HG03439 (cell line): ENCODE results near the gene DNAJB9.
"Not testable (repeated sequence)": the region's sequence is repeated elsewhere in the genome, so short reads cannot be mapped to it uniquely, and the experiment has no call there.

ENCODE experiments used
- ATAC-seq: cut with Tn5 transposase; IDR thresholded peaks from one replicate; pipeline ENCODE4 v1.9.1; 2021; ENCODE audit warnings: mild to moderate bottlenecking, moderate library complexity; ENCODE audit not compliant: unreplicated experiment

Gene DNAJB9

DNA sequence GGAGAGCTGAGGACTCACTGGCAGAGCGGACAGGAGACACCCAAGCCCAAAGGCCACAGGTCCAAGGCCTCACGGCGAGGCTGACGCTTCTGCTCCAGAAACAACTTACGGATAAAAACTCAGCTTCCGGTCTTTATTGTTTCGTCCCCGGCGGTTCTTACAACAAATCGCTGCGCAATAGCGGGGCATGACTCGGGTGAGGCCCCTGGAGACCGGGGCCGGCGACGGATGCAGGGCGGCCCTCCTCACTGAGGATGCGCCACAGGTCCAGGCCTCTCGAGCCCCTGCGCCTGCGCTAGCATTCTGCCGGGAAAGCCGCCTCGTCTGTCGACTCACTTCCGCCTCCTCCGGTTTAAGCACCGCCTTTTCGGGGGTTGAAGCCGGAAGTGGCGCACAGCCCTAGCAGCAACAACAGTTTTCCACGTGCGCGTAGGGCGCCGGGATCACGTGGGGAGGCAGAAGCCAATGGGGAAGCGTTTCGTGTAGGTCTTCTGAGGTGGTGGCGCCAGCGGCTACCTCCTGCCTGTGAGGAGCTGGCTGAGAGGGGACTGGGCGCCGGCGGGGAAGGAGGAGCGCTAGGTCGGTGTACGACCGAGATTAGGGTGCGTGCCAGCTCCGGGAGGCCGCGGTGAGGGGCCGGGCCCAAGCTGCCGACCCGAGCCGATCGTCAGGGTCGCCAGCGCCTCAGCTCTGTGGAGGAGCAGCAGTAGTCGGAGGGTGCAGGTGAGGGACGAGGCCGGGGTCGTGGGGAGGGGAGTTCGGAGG is at the start of gene DNAJB9, which contains the start of gene THAP5:
Gene DNAJB9 (plus strand): TSS at position 494 of the 765 bp plus-strand sequence. CDS start 1,853 bp downstream, outside the sequence.
Gene THAP5 (minus strand): TSS at position 326 of the 765 bp plus-strand sequence. CDS start 137 bp downstream, at position 189.
- ATAC-seq: peak; percentile 98

DNA sequence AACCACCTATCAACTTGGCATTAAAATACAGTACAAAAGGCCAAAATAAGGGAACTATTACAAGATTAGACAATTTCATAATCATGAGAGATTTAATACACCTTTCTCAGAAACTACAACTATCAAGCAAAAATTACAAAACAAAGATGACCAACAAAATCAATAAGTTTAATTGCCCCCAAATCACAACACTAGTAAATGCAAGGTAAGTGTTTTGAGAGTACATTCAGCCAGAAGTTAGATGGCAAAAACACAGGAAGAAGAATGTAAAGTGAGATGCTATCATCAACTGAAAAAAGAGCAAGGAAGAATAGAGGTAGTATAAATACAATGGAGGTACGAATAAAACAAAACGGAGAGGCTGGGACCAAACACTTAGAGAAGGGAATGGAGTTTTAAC is 46.9 kb upstream of the DNAJB9 start:
- no peak for ATAC-seq

DNA sequence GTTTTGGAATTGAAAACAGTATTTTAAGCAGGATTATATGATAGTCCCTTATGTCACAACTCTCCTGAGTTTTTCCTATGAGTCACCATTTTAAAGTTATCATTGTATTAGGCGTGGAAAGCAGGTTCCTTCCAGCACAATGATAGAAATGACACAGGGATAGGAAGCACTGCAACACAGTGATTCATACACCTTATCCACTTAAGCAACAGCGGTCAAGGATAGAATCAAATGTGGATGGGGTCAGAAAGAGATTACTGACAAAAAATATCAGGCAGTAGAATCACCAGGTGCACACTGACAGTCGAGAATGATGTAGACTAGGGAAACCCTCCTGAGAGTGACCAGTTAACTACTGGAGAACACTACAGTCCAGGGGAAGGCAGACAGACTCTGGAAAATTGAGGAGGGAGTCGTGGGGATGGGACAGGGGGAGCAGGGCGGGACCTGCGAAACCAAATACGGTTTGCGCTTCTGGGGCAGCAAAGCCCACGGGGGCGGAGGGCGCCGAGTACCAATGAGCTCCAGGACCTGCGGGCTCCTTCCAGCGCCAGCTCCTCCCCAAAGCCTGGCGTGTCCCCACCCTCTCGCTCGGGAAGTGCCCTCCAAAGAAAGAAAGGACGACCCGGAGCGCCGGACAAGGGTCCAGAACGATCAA is 44.2 kb upstream of the DNAJB9 start:
- ATAC-seq: peak; percentile 54

DNA sequence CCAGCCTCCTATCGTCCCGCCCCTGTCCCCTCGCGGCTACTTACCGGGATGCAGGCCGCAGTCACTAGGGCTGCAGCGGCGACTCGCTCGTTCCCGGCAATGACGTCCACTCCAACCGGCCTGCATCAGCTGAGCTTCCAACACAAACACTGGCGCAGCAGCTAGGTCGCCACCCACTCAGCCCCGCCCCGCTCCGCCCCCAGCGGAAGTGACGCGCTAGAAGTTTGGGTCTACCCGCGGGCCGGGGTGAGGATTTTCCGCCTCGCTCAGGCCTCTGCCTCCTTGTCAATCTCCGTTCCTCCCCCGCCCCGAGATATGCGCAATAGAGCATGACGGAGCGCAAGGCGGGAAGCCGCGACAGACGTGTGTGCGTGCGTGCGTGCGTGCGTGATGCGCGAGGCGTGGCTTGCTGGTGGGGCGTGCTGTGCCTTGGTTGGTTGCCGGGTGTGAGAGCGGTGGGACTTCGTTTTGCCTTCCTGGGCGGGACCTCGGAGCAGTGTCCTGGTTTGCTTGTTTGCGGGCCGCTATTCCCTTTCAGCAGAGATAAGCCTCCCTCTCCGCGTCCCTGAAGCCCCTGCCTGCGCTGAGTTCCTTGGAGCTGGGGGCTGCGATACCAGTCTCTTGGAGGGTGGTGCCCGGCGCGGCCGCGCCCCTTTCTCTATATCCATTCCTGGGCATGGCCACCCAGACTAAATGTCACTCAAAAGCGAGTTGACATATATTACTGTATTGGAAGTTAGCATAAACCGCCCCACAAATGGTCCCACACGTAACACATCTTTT is 43.5 kb upstream of the DNAJB9 start, which contains the start of gene PNPLA8:
Gene PNPLA8 (minus strand): TSS at position 151 of the 783 bp plus-strand sequence. CDS start 10,644 bp downstream, outside the sequence.
- ATAC-seq: peak; percentile 96

DNA sequence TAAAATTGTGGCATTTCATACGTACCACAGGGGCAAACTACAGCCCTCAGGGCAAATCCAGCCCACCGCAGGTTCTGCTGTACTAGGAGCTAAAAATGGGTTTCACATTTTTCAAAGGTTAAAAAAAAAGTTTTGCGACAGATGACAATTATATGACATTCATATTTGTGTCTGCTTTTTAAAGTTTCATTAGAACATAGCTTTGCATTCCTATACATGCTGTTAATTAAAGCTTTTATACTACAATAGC is 43.0 kb upstream of the DNAJB9 start:
- ATAC-seq: no peak

DNA sequence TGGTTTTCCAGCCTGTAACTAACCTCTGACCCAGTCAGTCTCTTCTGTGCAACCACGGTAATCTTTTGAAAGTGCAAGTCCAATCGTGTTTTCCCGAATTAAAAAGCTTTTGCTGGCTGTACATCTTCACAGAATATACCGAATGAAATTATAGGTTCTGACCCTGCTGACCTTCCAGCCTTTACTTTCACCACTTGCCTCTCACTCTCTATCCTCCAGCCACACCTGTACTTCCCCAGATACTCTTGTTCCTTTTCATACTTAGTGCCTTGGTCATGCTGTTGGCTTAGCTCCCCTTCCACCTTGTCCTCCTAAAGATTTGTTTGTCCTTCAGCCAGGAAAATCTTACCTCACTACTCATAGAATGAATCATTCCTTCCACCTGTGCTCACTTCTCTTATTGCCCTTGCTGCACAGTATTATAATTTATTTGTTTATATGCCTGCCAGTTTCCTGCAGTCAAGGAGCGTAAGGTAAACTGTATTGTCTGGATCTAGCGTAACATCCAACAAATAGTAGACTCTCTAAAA is 41.4 kb upstream of the DNAJB9 start:
- no peak for ATAC-seq

DNA sequence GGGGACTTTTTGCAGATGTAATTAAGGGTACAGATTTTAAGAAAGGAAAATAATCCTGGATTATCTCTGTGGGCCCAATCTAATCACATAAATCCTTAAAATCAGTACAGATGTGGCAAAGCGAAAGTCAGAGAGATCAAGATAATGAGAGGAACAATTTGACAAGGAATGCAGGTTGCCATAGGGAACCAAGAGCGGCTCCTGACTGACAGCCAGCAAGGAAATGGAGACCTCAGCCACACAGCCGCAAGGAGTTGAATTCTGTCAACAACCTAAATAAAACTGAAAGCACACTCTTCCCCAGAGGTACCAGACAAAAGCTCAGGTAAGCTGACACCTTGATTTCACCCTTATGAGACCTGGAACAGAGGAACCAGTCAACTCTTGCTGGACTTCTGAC is 40.3 kb upstream of the DNAJB9 start:
- no peak for ATAC-seq

DNA sequence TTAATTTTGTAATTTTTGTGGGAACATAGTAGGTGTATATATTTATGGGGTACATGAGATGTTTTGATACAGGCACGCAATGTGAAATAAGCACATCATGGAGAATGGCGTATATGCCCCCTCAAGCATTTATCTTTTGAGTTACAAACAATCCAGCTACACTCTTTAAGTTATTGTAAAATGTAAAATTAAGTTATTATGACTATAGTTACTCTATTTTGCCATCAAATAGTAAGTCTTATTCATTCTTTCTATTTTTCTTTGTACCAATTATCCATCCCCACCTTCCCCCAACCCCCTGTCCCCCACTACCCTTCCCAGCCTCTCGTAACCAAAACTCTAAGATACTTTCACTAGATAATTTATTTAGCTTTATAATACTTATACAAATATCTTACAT is 36.0 kb upstream of the DNAJB9 start:
- no peak for ATAC-seq

DNA sequence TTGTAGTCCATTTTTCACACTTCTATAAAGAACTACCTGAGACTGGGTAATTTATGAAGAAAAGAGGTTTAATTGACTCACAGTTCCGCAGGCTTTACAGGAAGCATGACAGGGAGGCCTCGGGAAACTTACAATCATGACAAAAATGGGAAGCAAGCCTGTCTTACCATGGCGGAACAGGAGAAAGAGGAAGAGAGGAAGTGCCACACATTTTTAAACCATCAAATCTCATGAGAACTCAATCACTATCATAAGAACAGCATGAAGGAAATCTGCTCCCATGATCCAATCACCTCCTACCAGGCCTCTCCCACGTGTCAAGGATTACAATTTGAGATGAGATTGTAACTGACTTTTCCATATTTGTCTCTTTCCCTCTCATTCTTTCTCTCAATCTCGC is 34.4 kb upstream of the DNAJB9 start:
- no peak for ATAC-seq

DNA sequence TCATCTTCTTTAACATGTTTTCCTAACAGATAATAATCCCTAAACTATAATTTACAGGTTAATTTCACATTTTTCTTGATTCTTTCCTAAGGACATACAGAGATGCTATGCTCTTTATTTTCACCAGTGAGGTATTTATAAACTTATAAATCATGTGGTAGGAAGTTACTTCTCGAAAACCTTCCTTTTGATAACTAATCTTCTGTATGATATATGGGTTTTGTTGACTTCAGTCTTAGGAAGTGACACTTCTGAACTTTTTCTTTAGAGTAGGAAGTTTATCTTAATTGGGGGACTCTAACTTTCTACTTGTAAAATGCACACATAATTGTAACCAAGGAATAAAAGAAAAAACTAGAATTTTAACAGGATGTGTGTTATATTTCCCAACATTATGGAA is 33.9 kb upstream of the DNAJB9 start:
- no peak for ATAC-seq

DNA sequence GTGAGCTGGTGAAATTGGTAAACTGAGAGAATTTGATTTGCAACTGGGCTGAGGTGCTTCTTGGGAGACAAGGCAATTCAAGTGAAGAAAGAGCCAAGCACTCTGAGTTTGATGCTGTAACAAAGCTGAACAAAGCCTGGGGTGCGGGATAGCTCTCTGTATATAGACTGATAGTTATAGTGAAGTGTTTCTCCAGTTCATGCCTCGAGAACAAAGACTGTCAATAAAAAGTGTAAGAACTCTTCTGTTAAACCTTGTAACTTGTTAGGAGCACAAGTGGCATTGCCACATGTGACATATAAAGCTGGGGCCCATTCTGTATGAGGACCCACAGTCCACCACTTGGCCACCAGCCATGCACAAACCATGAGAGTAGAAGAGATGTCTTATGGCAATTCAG is 32.4 kb upstream of the DNAJB9 start:
- ATAC-seq: no peak

DNA sequence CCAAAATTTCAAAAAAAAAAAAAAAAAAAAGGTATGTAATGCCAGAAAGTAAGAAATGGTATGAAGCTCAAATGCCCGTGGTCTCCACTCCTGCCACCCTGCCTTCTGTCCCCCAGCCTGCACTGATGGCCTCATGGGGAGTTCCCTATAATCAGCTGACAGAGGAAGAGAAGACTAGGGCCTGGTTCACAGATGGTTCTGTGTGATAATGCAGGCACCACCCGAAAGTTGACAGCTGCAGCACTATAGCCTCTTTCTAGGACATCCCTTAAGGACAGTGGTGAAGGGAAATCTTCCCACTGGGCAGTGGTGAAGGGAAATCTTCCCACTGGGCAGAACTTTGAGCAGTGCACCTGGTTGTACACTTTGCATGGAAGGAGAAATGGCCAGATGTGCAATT is 31.4 kb upstream of the DNAJB9 start:
- not testable (repeated sequence) for ATAC-seq

DNA sequence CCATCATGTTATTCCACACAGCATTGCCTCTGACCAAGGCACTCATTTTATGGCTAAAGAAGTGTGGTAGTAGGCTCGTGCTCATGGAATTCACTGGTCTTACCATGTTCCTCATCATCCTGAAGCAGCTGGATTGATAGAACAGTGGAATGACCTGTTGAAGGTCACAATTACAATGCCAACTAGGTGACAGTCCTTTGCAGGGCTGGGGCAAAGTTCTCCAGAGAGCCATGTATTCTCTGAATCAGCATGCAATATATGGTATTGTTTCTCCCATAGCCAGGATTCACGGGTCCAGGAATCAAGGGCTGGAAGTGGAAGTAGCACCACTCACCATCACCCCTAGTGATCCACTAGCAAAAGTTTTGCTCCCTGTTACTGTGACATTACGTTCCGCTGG is 31.0 kb upstream of the DNAJB9 start:
- ATAC-seq: not testable (repeated sequence)

DNA sequence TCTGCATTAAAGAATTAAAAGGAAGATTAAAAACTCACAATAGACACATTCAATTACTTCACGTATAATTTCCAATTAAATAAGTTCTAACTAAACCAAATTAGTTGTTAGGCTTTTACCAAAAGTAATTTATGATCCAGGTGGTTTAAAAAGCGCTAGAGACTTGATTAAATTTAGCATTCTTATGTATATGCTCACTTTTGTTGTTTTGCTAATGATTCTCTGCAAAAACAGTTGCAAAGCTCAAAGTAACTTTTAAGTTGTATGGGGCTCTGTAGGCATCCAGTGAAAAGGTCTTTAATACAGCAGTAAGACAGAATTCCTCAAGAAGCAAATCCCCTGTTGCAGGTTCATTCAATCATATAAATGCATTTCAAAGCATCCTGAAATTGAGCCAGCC is 28.2 kb upstream of the DNAJB9 start:
- ATAC-seq: no peak

DNA sequence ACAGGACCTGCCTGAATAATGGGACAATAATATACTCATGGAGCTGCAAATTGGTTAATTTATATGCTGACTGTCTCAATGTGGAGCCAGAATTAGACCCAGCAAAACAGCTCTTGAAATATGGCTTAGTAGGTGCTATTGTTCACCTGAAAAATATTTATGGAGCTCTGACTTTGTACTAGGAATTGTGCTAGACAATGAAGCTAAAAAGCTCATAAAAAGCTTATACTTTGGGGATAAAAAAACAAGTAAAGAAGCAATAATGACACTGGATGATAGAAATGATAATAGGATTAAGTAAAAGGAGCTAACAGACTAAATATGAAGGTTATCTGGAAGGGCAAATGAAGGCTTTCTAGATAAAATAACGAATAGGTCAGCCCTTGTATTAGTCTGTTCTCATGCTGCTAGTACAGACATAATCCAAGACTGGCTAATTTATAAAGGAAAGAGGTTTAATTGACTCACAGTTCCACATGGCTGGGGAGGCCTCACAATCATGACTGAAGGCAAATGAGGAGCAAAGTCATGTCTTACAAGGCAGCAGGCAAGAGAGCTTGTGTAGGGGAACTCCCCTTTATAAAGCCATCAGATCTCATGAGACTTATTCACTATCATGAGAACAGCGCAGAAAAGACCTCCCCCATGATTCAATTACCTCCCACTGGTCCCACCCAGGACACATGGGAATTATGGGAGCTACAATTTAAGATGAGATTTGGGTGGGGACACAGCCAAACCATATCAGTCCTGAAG is 21.4 kb upstream of the DNAJB9 start:
- ATAC-seq: not testable (repeated sequence)

DNA sequence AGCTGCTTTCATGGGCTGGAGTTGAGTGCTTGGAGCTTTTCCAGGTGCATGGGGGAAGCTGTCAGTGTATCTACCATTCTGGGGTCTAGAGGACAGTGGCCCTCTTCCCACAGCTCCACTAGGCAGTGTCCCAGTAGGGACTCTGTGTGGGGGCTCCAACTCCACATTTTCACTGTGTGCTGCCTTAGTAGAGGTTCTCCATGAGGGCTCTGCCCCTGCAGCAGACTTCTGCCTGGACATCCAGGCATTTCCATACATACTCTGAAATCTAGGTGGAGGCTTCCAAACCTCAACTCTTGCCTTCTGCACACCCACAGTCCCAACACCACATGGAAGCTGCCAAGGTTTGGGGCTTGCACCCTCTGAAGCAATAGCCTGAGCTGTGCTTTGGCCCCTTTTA is 13.0 kb upstream of the DNAJB9 start:
- ATAC-seq: not testable (repeated sequence)

DNA sequence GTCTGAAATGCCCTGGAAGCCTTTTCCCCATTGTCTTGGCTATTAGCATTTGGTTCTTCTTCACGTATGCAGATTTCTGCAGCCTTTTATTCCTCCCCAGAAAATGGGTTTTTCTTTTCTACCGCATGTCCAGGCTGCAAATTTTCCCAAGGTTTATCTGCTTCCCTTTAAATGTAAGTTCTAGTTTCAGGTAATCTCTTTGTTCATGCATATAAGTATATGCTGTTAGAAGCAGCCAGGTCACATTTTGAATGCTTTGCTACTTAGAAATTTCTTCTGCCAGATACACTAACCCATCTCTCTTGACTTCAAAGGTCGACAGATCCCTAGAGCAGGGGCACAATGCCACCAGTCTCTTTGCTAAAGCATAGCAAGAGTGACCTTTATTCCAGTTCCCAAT is 12.5 kb upstream of the DNAJB9 start:
- ATAC-seq: no peak

DNA sequence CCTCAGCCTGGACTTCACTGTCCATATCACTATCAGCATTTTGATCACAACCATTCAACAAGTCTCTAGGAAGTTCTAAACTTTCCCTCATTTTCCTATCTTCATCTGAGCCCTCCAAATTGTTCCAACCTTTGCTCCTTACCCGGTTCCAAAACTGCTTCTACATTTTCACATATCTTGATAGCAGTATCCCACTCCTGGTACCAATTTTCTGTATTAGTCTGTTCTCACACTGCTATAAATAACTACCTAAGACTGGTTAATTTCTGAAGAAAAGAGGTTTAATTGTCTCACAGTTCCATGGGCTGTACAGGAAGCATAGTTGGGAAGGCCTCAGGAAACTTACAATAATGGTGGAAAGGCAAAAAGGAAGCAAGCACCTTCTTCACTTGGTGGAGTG is 12.1 kb upstream of the DNAJB9 start:
- no peak for ATAC-seq

DNA sequence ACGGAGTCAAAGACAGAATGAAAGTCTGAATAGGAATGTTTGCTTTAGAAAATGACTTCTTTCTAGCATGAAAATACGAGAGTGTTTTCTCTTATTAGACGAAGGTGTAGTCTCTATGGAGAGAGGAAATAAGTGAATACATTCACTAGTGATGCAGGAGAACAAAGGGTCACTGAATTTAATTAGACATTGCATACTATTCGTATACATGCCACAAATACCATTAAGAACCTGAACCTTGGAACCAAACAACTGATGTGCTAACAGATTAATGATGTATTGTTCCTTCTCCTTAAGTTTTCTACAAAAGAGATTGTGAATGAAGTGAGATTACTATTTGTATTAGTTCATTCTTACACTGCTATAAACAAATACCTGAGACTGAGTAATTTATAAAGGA is 10.4 kb upstream of the DNAJB9 start:
- no peak for ATAC-seq

DNA sequence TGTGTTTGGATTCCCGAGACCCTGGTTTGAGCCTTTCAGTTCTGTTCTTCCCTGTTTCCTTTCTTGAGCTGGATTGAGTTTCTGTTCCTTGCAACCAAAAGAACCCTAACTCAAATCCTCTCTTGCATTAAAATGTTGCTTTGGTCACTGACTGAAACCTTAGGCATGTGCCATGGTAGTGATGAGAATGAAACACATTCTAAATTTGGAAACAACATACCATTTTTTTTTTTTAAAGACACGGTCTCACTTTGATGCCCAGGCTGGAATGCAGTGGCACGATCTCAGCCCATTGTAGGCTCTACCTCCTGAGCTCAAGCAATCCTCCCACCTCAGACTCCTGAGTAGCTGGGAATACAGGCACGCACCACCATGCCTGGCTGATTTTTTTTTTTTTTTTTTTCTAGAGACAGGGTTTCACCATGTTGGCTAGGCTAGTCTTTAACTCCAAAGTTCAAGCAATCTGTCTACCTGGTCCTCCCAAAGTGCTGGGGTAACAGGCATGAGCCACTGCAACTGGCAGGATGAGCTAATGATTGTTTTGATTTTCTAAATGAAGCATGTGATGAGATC is 8.5 kb upstream of the DNAJB9 start:
- ATAC-seq: no peak
